ENCODE data around the gene HRG.
"Not testable (repeated sequence)": the region's sequence is repeated elsewhere in the genome, so short reads cannot be mapped to it uniquely, and the experiment has no call there.

The HRG gene

DNA sequence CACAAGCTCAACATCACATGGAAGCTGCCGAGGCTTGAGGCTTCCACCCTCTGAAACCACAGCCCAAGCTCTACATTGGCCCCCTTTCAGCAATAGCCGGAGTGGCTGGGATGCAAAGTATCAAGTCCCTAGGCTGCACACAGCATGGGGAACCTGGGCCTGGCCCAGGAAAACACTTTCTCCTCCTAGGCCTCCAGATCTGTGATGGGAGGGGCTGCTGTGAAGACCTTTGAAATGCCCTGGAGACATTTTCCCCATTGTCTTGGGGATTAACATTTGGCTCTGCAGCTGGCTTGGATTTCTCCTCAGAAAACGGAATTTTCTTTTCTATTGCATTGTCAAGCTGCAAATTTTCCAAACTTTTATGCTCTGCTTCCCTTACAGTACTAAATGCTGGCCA is 18.2 kb downstream of the HRG start:
- Histone ChIP-seq H3K27ac (no peak overlapping the region), H3K27me3 (peaks cover 0 to 32% of the 10 kb centered on the region in 2 donors), H3K4me1 (no peaks in the 10 kb centered on the region), H3K36me3 (no peaks in the 10 kb centered on the region), H3K9me3 (no peaks in the 10 kb centered on the region), H3K4me3 (no peak overlapping the region)
- intact Hi-C loops (cut with DNase I; ENCODE audit: low total_unique reads), result no loop called here
- DNase-seq, result no peak
- no peak for TF ChIP-seq CTCF (IDR thresholded peaks at IDR 0.05)

DNA sequence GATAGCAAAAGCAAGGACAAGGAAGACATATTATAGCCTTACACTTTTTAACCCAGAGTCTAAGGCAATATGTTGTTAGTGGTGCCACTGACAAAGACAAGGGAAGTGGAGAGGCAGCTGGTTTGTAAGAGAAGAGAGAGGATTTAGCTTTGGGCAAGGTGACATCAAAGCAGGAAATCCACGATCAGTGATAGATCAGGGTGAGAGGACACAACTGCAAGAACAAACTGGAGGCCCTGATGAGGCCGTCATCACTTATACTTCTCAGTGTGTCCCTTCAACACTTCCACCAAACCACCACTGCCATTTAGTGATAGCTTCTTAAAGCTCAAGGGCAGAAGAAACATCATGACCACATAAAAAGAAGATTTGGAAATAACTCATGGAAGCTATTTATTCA is 20.7 kb downstream of the HRG start:
- intact Hi-C loops (cut with DNase I; ENCODE audit: low total_unique reads); H3K36me3 ChIP-seq; H3K4me1 ChIP-seq; H3K9me3 ChIP-seq; H3K27ac ChIP-seq; DNase-seq; H3K4me3 ChIP-seq: not testable (repeated sequence)
- peaks cover 0 to 31% of the 10 kb centered on the region in 2 donors for H3K27me3 ChIP-seq

DNA sequence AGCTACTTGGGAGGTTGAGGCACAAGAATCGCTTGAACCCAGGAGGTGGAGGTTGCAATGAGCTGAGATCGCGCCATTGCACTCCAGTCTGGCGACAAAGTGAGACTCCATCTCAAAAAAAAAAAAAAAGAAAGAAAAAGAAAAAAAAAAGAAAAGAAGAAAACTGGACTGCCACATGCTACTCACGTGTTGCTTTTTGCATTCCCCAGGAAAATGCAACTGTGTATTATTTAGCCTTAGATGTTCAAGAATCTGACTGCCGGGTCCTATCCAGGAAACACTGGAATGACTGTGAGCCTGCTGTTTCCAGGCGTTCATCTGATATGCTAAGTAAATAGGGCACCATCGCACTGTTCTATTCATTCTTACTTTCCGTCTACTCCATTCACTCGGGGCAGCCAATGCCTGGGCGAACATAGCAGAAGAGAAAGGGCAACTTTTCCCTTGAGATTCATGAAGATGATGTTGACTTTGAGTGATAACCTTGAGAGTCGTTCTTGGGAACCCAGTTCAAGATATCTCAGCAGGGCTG is 21.4 kb downstream of the HRG start:
- Histone ChIP-seq H3K36me3 (no peaks in the 10 kb centered on the region), H3K27ac (no peak overlapping the region), H3K27me3 (peaks cover 0 to 32% of the 10 kb centered on the region in 2 donors), H3K4me1 (no peaks in the 10 kb centered on the region), H3K4me3 (no peak overlapping the region), H3K9me3 (no peaks in the 10 kb centered on the region)
- intact Hi-C loops (cut with DNase I; ENCODE audit: low total_unique reads), result no loop called here
- no peak for DNase-seq
- TF ChIP-seq CTCF (IDR thresholded peaks at IDR 0.05), result no peak

- H3K4me1 ChIP-seq; DNase-seq; H3K4me3 ChIP-seq; intact Hi-C loops (cut with DNase I; ENCODE audit: low total_unique reads); H3K9me3 ChIP-seq; H3K27ac ChIP-seq; H3K36me3 ChIP-seq: not testable (repeated sequence)
- H3K27me3 ChIP-seq, result peaks cover 0 to 18% of the 10 kb centered on the region in 2 donors
Measured at GRCh38 chr3:186690304-186690703, 24.5 kb downstream of the HRG start.

DNA sequence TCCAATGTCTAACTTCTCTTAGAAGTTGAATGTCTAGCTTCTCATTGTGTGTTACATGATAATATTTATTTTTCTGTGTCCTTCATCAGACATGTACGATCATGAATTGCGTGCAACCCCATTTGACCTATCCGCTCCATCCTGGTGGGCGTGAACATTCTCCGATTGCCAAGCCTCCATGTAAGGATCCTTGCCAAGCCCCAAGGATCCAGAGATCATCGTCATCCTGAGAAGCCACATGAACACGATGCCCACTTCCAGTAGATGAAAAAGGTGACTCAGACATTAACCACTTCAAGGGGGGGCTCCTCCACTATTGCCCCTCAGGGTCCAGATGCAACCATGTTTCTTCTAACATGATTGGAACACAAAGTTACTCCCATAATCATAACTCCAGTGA is 25.9 kb downstream of the HRG start:
- TF ChIP-seq CTCF (IDR thresholded peaks at IDR 0.05), result no peak
- Histone ChIP-seq H3K27ac (no peak overlapping the region), H3K36me3 (no peaks in the 10 kb centered on the region), H3K4me1 (no peaks in the 10 kb centered on the region), H3K27me3 (peaks cover 0 to 10% of the 10 kb centered on the region in 2 donors), H3K4me3 (no peak overlapping the region), H3K9me3 (no peaks in the 10 kb centered on the region)
- intact Hi-C loops (cut with DNase I; ENCODE audit: low total_unique reads), result no loop called here
- DNase-seq, result no peak

GRCh38 chr3:186693843-186694242 is 28.0 kb downstream of the HRG start:
- no peak for DNase-seq
- no peaks in the 10 kb centered on the region for H3K4me1 ChIP-seq
- H3K36me3 ChIP-seq, result no peaks in the 10 kb centered on the region
- no peak for TF ChIP-seq CTCF (IDR thresholded peaks at IDR 0.05)
- no peak overlapping the region for H3K27ac ChIP-seq
- intact Hi-C loops (cut with DNase I; ENCODE audit: low total_unique reads), result no loop called here
- H3K27me3 ChIP-seq, result peaks cover 0 to 3% of the 10 kb centered on the region in 2 donors
- no peak overlapping the region for H3K4me3 ChIP-seq
- no peaks in the 10 kb centered on the region for H3K9me3 ChIP-seq

Measured in tibial artery (tissue), 4 donors.